SW480 (cell line): ENCODE results near the gene PCDHB13.
"Not testable (repeated sequence)": the region's sequence is repeated elsewhere in the genome, so short reads cannot be mapped to it uniquely, and the experiment has no call there.

ENCODE experiments used
- DNase-seq: peaks from one replicate; pipeline ENCODE4 v3.0.0-alpha.2; 2016; ENCODE audit warnings: low spot score

The PCDHB13 gene

GRCh38 chr5:141201646-141202045, 12.1 kb upstream of the PCDHB13 start:
- not testable (repeated sequence) for DNase-seq

GRCh38 chr5:141208478-141208877, 5.2 kb upstream of the PCDHB13 start, which contains the start of gene PCDHB12:
Gene PCDHB12, plus strand, starts transcription at chr5:141208719. Its CDS starts 189 bp downstream, at chr5:141208908.
- DNase-seq = peak; percentile 13

GRCh38 chr5:141210281-141210680, 3.4 kb upstream of the PCDHB13 start:
- not testable (repeated sequence) for DNase-seq

- DNase-seq = not testable (repeated sequence)
These were observed 2.9 kb upstream of the PCDHB13 start for GRCh38 chr5:141210849-141211248.

GRCh38 chr5:141214583-141214982, 864 bp downstream of the PCDHB13 start:
- DNase-seq = not testable (repeated sequence)

GRCh38 chr5:141215504-141215903, 1.8 kb downstream of the PCDHB13 start:
- not testable (repeated sequence) for DNase-seq

GRCh38 chr5:141216035-141216434, 2.3 kb downstream of the PCDHB13 start:
- DNase-seq = not testable (repeated sequence)

GRCh38 chr5:141223112-141223783, 9.5 kb downstream of the PCDHB13 start, which contains the start of gene PCDHB14:
Gene PCDHB14, plus strand, starts transcription at chr5:141223343. Its CDS starts 163 bp downstream, at chr5:141223506.
- DNase-seq = peak; percentile 76

GRCh38 chr5:141224844-141225243, 11.1 kb downstream of the PCDHB13 start:
- DNase-seq = not testable (repeated sequence)

GRCh38 chr5:141225421-141225820, 11.7 kb downstream of the PCDHB13 start:
- not testable (repeated sequence) for DNase-seq

- no peak for DNase-seq
These were observed 20.5 kb downstream of the PCDHB13 start for GRCh38 chr5:141234109-141234667.

- DNase-seq = not testable (repeated sequence)
These were observed 22.2 kb downstream of the PCDHB13 start for GRCh38 chr5:141235922-141236321.

- no peak for DNase-seq
These were observed 23.0 kb downstream of the PCDHB13 start for GRCh38 chr5:141236516-141237313.

- DNase-seq = no peak
These were observed 27.8 kb downstream of the PCDHB13 start for GRCh38 chr5:141241496-141241895.

GRCh38 chr5:141245250-141245717, 31.6 kb downstream of the PCDHB13 start, which contains the start of gene PCDHB15:
Gene PCDHB15, plus strand, starts transcription at chr5:141245395. Its CDS starts 184 bp downstream, at chr5:141245579.
- no peak for DNase-seq

GRCh38 chr5:141246971-141247370, 33.3 kb downstream of the PCDHB13 start:
- DNase-seq = not testable (repeated sequence)

GRCh38 chr5:141247434-141247833, 33.7 kb downstream of the PCDHB13 start:
- not testable (repeated sequence) for DNase-seq

GRCh38 chr5:141250576-141250975, 36.9 kb downstream of the PCDHB13 start:
- DNase-seq = no peak

- DNase-seq = no peak
These were observed 44.7 kb downstream of the PCDHB13 start for GRCh38 chr5:141258464-141258863.

- no peak for DNase-seq
These were observed 45.2 kb downstream of the PCDHB13 start for GRCh38 chr5:141258948-141259347.

- peak; percentile 9 for DNase-seq
These were observed 46.9 kb downstream of the PCDHB13 start for GRCh38 chr5:141260458-141261237.

GRCh38 chr5:141261238-141261546, 47.5 kb downstream of the PCDHB13 start:
- no peak for DNase-seq
